ENCODE results near the gene THUMPD2.

The THUMPD2 gene

DNA sequence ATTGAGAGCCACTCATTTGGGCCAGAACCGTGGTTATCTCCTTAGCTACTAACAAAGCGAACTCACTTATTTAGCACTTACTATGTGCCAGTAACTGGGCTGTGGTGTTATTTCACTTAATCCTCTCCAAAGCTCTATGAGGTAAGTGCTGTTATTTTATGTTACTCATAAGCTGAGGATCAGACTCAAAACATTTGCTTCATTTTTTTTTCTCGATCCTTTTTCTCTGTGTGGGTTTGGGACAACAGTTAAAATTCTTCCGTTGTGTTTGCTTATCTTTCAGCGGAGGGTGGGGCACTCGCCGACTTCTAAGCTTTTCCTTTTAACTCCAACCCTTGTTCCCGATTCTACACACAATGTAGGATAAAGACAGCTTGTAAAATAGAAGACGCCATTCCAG is 60.6 kb downstream of the THUMPD2 start:
- Histone ChIP-seq H3K4me1 (ENCODE audit: control insufficient read depth in 1 of 2, insufficient read depth in 1 of 2, low read depth in 1 of 2, low read length in 1 of 2) (no peaks in the 10 kb centered on the region), H3K4me3 (ENCODE audit: low read depth in 1 of 2, low read length in 1 of 2) (no peak overlapping the region), H3K36me3 (no peaks in the 10 kb centered on the region), H3K27ac (no peak overlapping the region), H3K9me3 (no peaks in the 10 kb centered on the region), H3K27me3 (no peaks in the 10 kb centered on the region)
- TF ChIP-seq, protein P1, sequence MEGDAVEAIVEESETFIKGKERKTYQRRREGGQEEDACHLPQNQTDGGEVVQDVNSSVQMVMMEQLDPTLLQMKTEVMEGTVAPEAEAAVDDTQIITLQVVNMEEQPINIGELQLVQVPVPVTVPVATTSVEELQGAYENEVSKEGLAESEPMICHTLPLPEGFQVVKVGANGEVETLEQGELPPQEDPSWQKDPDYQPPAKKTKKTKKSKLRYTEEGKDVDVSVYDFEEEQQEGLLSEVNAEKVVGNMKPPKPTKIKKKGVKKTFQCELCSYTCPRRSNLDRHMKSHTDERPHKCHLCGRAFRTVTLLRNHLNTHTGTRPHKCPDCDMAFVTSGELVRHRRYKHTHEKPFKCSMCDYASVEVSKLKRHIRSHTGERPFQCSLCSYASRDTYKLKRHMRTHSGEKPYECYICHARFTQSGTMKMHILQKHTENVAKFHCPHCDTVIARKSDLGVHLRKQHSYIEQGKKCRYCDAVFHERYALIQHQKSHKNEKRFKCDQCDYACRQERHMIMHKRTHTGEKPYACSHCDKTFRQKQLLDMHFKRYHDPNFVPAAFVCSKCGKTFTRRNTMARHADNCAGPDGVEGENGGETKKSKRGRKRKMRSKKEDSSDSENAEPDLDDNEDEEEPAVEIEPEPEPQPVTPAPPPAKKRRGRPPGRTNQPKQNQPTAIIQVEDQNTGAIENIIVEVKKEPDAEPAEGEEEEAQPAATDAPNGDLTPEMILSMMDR (IDR thresholded peaks at IDR 0.05): no peak

DNA sequence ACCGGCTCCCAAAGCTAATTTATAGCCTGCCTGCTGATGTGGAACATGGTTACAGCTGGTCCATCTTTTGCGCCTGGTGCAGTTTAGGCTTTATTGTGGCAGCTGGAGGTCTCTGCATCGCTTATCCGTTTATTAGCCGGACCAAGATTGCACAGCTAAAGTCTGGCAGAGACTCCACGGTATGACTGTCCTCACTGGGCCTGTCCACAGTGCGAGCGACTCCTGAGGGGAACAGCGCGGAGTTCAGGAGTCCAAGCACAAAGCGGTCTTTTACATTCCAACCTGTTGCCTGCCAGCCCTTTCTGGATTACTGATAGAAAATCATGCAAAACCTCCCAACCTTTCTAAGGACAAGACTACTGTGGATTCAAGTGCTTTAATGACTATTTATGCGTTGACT is 62.0 kb downstream of the THUMPD2 start:
- H3K4me3 ChIP-seq (ENCODE audit: low read depth in 1 of 2, low read length in 1 of 2): no peak overlapping the region
- no peaks in the 10 kb centered on the region for H3K27me3 ChIP-seq
- no peaks in the 10 kb centered on the region for H3K9me3 ChIP-seq
- no peak overlapping the region for H3K27ac ChIP-seq
- no peaks in the 10 kb centered on the region for H3K4me1 ChIP-seq (ENCODE audit: control insufficient read depth in 1 of 2, insufficient read depth in 1 of 2, low read depth in 1 of 2, low read length in 1 of 2)
- H3K36me3 ChIP-seq: no peaks in the 10 kb centered on the region
- TF ChIP-seq, protein P1 (IDR thresholded peaks at IDR 0.05): no peak

DNA sequence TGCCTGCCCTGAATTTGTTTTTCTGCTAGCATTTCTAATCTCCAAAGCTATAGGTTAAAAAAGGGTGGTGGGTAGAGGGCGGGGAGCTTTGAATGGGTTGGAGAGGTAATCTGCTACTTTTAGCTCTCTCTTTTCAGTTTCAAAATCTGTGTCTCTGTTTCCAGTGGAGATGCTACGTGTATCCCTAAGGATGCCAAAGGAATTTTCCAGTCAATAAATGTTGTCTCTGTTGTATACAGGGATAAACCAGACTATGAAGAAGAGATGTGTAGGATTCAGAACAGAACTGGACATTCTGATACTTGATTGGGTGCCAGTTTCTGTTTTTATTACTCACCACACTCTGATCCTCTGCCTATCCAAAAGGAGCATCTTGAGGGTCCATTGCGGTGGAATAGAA is 63.2 kb downstream of the THUMPD2 start:
- Histone ChIP-seq H3K9me3 (no peaks in the 10 kb centered on the region), H3K36me3 (no peaks in the 10 kb centered on the region), H3K4me3 (ENCODE audit: low read depth in 1 of 2, low read length in 1 of 2) (no peak overlapping the region), H3K27ac (no peak overlapping the region), H3K27me3 (no peaks in the 10 kb centered on the region), H3K4me1 (ENCODE audit: control insufficient read depth in 1 of 2, insufficient read depth in 1 of 2, low read depth in 1 of 2, low read length in 1 of 2) (no peaks in the 10 kb centered on the region)
- TF ChIP-seq, protein P1 (IDR thresholded peaks at IDR 0.05): no peak

DNA sequence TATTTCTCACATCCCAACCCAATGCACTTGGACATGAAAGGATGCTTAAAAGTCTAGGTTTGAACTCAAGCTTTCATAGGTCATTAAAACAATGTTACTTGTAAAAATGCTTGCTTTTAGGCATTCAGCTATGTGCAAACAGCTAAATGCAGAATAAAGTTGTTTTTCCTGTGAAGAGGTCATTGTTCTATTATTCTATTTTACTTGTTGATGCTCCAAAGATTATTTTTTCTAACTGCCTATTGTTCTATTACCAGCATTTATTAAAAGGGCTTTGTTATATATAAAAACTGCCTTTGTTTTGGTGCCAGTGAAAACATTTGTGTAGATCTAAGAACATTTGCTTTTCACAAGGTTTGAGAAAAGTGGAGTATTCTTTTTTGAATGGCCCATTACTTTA is 64.0 kb downstream of the THUMPD2 start:
- TF ChIP-seq, protein P1 (IDR thresholded peaks at IDR 0.05): no peak
- H3K4me3 ChIP-seq (ENCODE audit: low read depth in 1 of 2, low read length in 1 of 2): no peak overlapping the region

DNA sequence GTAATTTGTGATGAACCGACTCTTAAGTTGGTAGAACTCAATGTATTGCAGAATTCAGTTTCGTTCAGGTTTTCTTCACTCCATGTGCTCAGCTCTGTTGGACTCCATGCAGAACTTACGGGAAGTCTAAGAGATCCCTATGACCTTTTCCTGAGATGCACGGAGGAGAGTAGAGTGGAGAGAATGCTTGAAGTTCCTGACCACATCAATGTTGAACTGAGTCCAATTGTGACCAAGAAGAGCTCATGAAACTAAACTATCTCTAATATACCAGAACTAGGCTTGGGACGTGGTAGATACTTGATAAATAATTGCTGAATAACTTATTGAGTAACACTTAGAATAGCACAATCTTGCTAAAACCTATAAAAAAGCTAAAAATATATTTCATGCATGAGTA is 66.1 kb downstream of the THUMPD2 start:
- no peaks in the 10 kb centered on the region for H3K36me3 ChIP-seq
- H3K4me1 ChIP-seq (ENCODE audit: control insufficient read depth in 1 of 2, insufficient read depth in 1 of 2, low read depth in 1 of 2, low read length in 1 of 2): no peaks in the 10 kb centered on the region
- TF ChIP-seq, protein P1 (IDR thresholded peaks at IDR 0.05): no peak
- H3K27ac ChIP-seq: no peak overlapping the region
- H3K4me3 ChIP-seq (ENCODE audit: low read depth in 1 of 2, low read length in 1 of 2): no peak overlapping the region
- H3K27me3 ChIP-seq: no peaks in the 10 kb centered on the region
- H3K9me3 ChIP-seq: no peaks in the 10 kb centered on the region

More for the DNA sequence above, 64.0 kb downstream of the THUMPD2 start:
- Histone ChIP-seq H3K27me3 (no peaks in the 10 kb centered on the region), H3K27ac (no peak overlapping the region), H3K9me3 (no peaks in the 10 kb centered on the region), H3K36me3 (no peaks in the 10 kb centered on the region), H3K4me1 (ENCODE audit: control insufficient read depth in 1 of 2, insufficient read depth in 1 of 2, low read depth in 1 of 2, low read length in 1 of 2) (no peaks in the 10 kb centered on the region)

DNA sequence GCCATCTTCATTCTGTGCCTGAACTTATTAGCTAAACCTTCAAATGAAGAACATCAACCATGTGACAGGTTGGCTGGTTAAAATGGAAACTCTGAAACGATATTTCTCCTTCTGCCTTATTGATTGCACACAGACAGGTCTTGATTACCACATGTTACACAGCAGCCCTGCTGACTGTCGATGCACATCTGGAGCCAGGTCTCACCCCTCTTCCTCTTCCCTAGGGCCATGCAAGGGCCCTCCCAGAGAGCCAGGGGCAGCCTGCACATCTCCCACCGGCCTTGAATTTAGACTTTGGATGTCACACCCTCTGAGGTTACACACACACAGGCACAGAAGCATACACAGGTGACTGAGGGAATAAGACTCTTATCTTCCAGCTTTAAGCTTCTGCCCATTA is 68.3 kb downstream of the THUMPD2 start:
- TF ChIP-seq, protein P1 (IDR thresholded peaks at IDR 0.05): no peak
- Histone ChIP-seq H3K27ac (no peak overlapping the region), H3K4me1 (ENCODE audit: control insufficient read depth in 1 of 2, insufficient read depth in 1 of 2, low read depth in 1 of 2, low read length in 1 of 2) (no peaks in the 10 kb centered on the region), H3K27me3 (no peaks in the 10 kb centered on the region), H3K4me3 (ENCODE audit: low read depth in 1 of 2, low read length in 1 of 2) (no peak overlapping the region), H3K36me3 (no peaks in the 10 kb centered on the region), H3K9me3 (no peaks in the 10 kb centered on the region)
